ENCODE results near the gene CNN2. TPM values are rescaled to one million over a fixed set of nuclear protein-coding genes. Genes with fewer than 3 reads are reported as not detected.

Gene CNN2
- polyA plus RNA-seq (2013, experiment 1 of 2): 595 TPM
- polyA plus RNA-seq (2013, experiment 2 of 2): 606 TPM

DNA sequence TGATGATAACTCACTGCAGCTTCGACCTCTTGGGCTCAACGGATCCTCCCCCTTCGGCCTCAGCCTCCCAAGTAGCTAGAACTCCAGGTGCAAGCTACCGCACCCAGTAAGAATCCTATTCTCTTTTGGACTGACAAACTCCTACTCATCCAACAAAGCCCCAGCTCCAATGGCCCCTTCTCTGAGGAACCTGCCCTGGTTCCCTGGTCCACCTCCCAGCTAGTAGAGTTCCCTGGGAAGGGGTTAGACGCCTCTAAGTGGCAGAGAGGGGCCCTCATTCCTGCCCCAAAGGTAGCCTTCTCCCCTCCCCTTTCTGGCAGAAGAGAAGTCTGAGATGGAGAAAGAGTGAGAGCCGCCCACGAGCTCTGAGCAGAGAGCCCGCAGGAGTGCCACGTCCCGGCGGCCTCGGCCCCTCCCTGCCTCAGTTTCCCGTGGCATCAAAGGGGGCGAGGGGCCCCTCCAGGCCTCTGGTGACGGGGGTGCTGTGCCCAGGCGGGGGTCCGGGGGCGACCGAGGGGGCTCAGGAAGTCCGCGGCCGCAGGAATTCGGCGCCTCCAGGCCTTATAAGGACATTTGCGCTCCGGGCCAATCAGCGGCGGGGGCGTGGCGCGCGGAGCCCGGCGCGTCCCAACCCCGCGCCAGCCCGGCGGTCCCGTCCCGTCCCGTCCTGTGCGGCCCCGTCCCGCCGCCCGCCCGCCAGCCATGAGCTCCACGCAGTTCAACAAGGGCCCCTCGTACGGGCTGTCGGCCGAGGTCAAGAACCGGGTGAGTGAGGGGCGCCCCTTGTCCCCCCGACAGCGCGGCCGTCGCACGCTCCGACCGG, at the start of gene CNN2:
Gene CNN2, plus strand, starts transcription at position 649 of the 823 bp plus-strand sequence. Its CDS starts 54 bp downstream, at position 703.
- no peaks in the 10 kb centered on the region for H3K36me3 ChIP-seq (ENCODE audit: control insufficient read depth, insufficient read depth, low read length)

DNA sequence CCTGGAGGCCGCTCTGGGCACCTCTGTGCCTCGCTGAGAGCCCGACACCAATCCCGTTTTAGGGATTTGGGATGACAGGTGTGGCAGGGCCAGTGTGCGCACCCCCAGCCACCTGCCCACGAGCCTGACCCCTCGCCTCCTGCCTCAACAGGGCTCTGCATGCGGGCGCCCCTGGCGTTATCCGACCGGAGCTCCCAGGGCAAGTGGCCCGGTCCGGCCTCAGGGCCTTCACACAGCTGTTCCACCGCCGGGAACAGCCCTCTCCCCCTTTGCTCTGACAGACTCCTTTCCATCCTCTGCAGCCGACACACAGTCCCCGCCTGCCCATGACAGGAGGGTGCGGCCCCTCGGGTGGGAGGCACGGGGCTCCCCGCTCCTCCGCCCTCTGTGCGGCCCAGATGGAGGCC, 49.3 kb upstream of the CNN2 start:
- no peak overlapping the region for H3K23ac ChIP-seq (ENCODE audit: low read length)
- H3K9ac ChIP-seq (ENCODE audit: low read length): no peak overlapping the region
- no peak overlapping the region for H2AK5ac ChIP-seq (ENCODE audit: low read length)
- H3K4me1 ChIP-seq (ENCODE audit: control insufficient read depth, low read depth, low read length): peaks cover 5% of the 10 kb centered on the region
- no peak overlapping the region for H2BK15ac ChIP-seq (replicated peaks; ENCODE audit: low read depth)
- no peak overlapping the region for H3K27ac ChIP-seq (ENCODE audit: low read depth, low read length)
- no peak overlapping the region for H3K18ac ChIP-seq (ENCODE audit: low read length)
- no peak overlapping the region for H4K5ac ChIP-seq (ENCODE audit: low read length)
- H3K79me1 ChIP-seq (ENCODE audit: low read length): no peaks in the 10 kb centered on the region
- no peak for DNase-seq
- H3K56ac ChIP-seq (ENCODE audit: low read length): no peak overlapping the region
- peaks cover 2% of the 10 kb centered on the region for H3K36me3 ChIP-seq (ENCODE audit: control insufficient read depth, insufficient read depth, low read length)
- no CpG with 5 or more reads among the region's 24 CpGs for WGBS (ENCODE audit: extremely low coverage, insufficient coverage, low lambda C conversion rate)
- no peaks in the 10 kb centered on the region for H3K27me3 ChIP-seq (ENCODE audit: insufficient read depth, low read length, poor library complexity)
- no peak overlapping the region for H2BK120ac ChIP-seq (ENCODE audit: low read depth, low read length)
- no peak overlapping the region for H3K4ac ChIP-seq (ENCODE audit: low read depth, low read length)
- no peaks in the 10 kb centered on the region for H3K79me2 ChIP-seq (ENCODE audit: control insufficient read depth, insufficient read depth, low read length)
- no peak overlapping the region for H3K4me3 ChIP-seq (ENCODE audit: low read length)
- H3K4me2 ChIP-seq (ENCODE audit: low read length): no peak overlapping the region
- H2BK5ac ChIP-seq (ENCODE audit: low read length): no peak overlapping the region
- H4K8ac ChIP-seq (ENCODE audit: low read depth, low read length): no peak overlapping the region

More for the DNA sequence above, at the start of gene CNN2:
- H2BK120ac ChIP-seq (ENCODE audit: low read depth, low read length): peak within 1 kb of the TSS; percentile 52
- H2BK5ac ChIP-seq (ENCODE audit: low read length): peak within 1 kb of the TSS; percentile 88
- H4K5ac ChIP-seq (ENCODE audit: low read length): no peak within 1 kb of the TSS
- peak within 1 kb of the TSS; percentile 98 for H3K9ac ChIP-seq (ENCODE audit: low read length)
- no peaks in the 10 kb centered on the region for H3K27me3 ChIP-seq (ENCODE audit: insufficient read depth, low read length, poor library complexity)
- peak within 1 kb of the TSS; percentile 97 for H3K27ac ChIP-seq (ENCODE audit: low read depth, low read length)
- no peak within 1 kb of the TSS for H2BK15ac ChIP-seq (replicated peaks; ENCODE audit: low read depth)
- peak within 1 kb of the TSS; percentile 97 for H3K56ac ChIP-seq (ENCODE audit: low read length)
- H3K4me3 ChIP-seq (ENCODE audit: low read length): peak within 1 kb of the TSS; percentile 94
- peaks cover 3% of the 10 kb centered on the region for H3K79me1 ChIP-seq (ENCODE audit: low read length)
- peak within 1 kb of the TSS; percentile 84 for H3K4me2 ChIP-seq (ENCODE audit: low read length)
- no peaks in the 10 kb centered on the region for H3K4me1 ChIP-seq (ENCODE audit: control insufficient read depth, low read depth, low read length)
- H2AK5ac ChIP-seq (ENCODE audit: low read length): peak within 1 kb of the TSS; percentile 65
- DNase-seq: peak; percentile 89
- H4K8ac ChIP-seq (ENCODE audit: low read depth, low read length): peak within 1 kb of the TSS; percentile 29
- no CpG with 5 or more reads among the region's 63 CpGs for WGBS (ENCODE audit: extremely low coverage, insufficient coverage, low lambda C conversion rate)
- peak within 1 kb of the TSS; percentile 95 for H3K4ac ChIP-seq (ENCODE audit: low read depth, low read length)
- H3K18ac ChIP-seq (ENCODE audit: low read length): peak within 1 kb of the TSS; percentile 89
- H3K79me2 ChIP-seq (ENCODE audit: control insufficient read depth, insufficient read depth, low read length): peaks cover 36% of the 10 kb centered on the region
- peak within 1 kb of the TSS; percentile 94 for H3K23ac ChIP-seq (ENCODE audit: low read length)

GRCh38 chr19:979318-979741, 47.1 kb upstream of the CNN2 start:
- H2BK15ac ChIP-seq (replicated peaks; ENCODE audit: low read depth): no peak overlapping the region
- DNase-seq: no peak
- H3K79me2 ChIP-seq (ENCODE audit: control insufficient read depth, insufficient read depth, low read length): no peaks in the 10 kb centered on the region
- H3K4me2 ChIP-seq (ENCODE audit: low read length): no peak overlapping the region
- no peak overlapping the region for H2BK5ac ChIP-seq (ENCODE audit: low read length)
- no peak overlapping the region for H2BK120ac ChIP-seq (ENCODE audit: low read depth, low read length)
- peak overlapping the region; percentile 15 for H3K9ac ChIP-seq (ENCODE audit: low read length)
- H2AK5ac ChIP-seq (ENCODE audit: low read length): no peak overlapping the region
- H3K18ac ChIP-seq (ENCODE audit: low read length): no peak overlapping the region
- no peak overlapping the region for H3K23ac ChIP-seq (ENCODE audit: low read length)
- no peak overlapping the region for H3K4ac ChIP-seq (ENCODE audit: low read depth, low read length)
- WGBS (ENCODE audit: extremely low coverage, insufficient coverage, low lambda C conversion rate): no CpG with 5 or more reads among the region's 19 CpGs
- no peaks in the 10 kb centered on the region for H3K27me3 ChIP-seq (ENCODE audit: insufficient read depth, low read length, poor library complexity)
- H3K36me3 ChIP-seq (ENCODE audit: control insufficient read depth, insufficient read depth, low read length): no peaks in the 10 kb centered on the region
- H3K79me1 ChIP-seq (ENCODE audit: low read length): no peaks in the 10 kb centered on the region
- no peak overlapping the region for H3K4me3 ChIP-seq (ENCODE audit: low read length)
- no peak overlapping the region for H4K5ac ChIP-seq (ENCODE audit: low read length)
- H3K27ac ChIP-seq (ENCODE audit: low read depth, low read length): no peak overlapping the region
- no peak overlapping the region for H4K8ac ChIP-seq (ENCODE audit: low read depth, low read length)
- peak overlapping the region; percentile 42 for H3K56ac ChIP-seq (ENCODE audit: low read length)
- peaks cover 5% of the 10 kb centered on the region for H3K4me1 ChIP-seq (ENCODE audit: control insufficient read depth, low read depth, low read length)

DNA sequence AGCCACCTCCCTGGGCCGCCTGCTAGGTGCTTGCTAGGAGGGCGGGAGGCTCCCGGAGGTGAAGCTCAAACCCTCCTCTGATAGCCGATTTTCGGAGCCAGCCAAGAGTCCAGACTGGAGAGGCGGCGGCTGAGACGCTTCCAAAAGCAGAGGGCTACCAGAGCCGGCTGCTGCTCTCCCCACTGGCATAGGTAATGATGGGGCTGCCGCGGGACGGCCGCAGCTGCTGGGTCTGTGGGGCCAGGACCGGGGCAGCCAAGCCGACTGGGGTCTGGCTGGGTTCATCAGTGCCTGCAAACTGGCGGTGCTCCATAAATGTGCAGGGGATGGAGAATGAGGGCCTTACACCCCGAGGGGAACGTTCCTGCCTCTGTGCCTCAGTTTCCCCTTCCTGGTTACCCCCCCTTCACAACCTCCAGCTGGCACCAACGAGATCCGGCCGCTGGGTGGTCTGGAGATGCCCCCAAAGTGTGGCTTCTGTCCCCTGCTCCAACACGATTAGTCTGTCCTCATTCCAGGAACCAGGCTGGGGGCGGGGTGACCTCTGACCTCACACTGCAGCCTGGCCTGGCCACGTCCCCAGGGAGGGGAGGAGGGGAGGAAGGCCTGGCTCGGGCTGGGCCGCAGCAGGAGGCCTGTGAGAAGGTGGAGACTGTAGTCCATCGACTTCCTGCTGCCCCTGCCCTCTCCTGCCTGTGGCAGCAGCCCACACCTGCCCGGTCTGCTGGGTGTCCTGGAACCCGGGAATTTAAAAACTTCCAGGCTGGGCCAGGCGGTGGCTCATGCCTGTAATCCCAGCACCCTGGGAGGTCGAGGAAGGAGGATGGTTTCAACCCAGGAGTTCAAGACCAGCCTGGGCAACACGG, 46.0 kb upstream of the CNN2 start:
- Histone ChIP-seq H3K79me1 (ENCODE audit: low read length) (peaks cover 3% of the 10 kb centered on the region), H2BK120ac (ENCODE audit: low read depth, low read length) (no peak overlapping the region), H2BK15ac (replicated peaks; ENCODE audit: low read depth) (no peak overlapping the region), H3K79me2 (ENCODE audit: control insufficient read depth, insufficient read depth, low read length) (peaks cover 6% of the 10 kb centered on the region), H3K27me3 (ENCODE audit: insufficient read depth, low read length, poor library complexity) (no peaks in the 10 kb centered on the region), H3K4ac (ENCODE audit: low read depth, low read length) (peak overlapping the region; percentile 77), H4K5ac (ENCODE audit: low read length) (no peak overlapping the region), H3K23ac (ENCODE audit: low read length) (no peak overlapping the region), H3K9ac (ENCODE audit: low read length) (peak overlapping the region; percentile 42), H3K27ac (ENCODE audit: low read depth, low read length) (peak overlapping the region; percentile 66), H3K18ac (ENCODE audit: low read length) (peak overlapping the region; percentile 40), H2AK5ac (ENCODE audit: low read length) (no peak overlapping the region), H3K4me3 (ENCODE audit: low read length) (no peak overlapping the region), H3K36me3 (ENCODE audit: control insufficient read depth, insufficient read depth, low read length) (no peaks in the 10 kb centered on the region), H3K4me1 (ENCODE audit: control insufficient read depth, low read depth, low read length) (peaks cover 6% of the 10 kb centered on the region), H2BK5ac (ENCODE audit: low read length) (no peak overlapping the region), H4K8ac (ENCODE audit: low read depth, low read length) (no peak overlapping the region), H3K56ac (ENCODE audit: low read length) (peak overlapping the region; percentile 75), H3K4me2 (ENCODE audit: low read length) (no peak overlapping the region)
- DNase-seq: peak; percentile 80
- WGBS (ENCODE audit: extremely low coverage, insufficient coverage, low lambda C conversion rate): no CpG with 5 or more reads among the region's 32 CpGs

DNA sequence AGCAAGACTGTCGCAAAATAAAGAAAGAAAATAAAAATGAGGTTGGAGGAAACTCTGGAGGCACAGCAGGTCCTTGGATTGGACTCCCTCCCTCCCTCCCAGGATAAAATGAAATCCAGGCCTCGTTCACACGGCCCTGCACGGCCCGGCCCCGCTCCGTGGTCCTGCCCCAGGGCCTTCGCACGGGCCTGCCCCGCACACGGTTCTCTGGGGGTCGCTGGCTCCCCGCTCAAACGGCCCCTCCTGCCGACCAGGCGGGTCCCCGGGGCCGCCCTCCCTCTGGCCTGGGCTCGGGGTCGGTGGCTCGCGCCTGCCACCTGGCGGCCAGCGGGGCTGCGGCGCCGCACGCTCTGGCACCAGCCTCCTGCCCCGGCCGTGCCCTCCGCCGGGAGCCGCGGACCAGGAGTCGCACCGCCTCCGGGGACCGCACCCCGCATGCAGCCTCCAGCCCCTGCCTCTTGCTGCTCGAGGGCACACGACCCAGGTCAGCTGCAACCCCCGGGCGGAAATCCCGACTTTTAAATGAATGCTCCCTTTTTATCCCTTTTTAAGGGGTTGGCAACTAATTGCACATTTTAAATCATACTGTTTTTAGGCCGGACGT, 43.7 kb upstream of the CNN2 start:
- DNase-seq: peak; percentile 70
- H3K27me3 ChIP-seq (ENCODE audit: insufficient read depth, low read length, poor library complexity): no peaks in the 10 kb centered on the region
- H3K4me1 ChIP-seq (ENCODE audit: control insufficient read depth, low read depth, low read length): peaks cover 6% of the 10 kb centered on the region
- no peak overlapping the region for H2BK120ac ChIP-seq (ENCODE audit: low read depth, low read length)
- no peak overlapping the region for H3K18ac ChIP-seq (ENCODE audit: low read length)
- H3K9ac ChIP-seq (ENCODE audit: low read length): peak overlapping the region; percentile 36
- no peak overlapping the region for H2AK5ac ChIP-seq (ENCODE audit: low read length)
- peak overlapping the region; percentile 38 for H3K4me2 ChIP-seq (ENCODE audit: low read length)
- H2BK15ac ChIP-seq (replicated peaks; ENCODE audit: low read depth): no peak overlapping the region
- H4K8ac ChIP-seq (ENCODE audit: low read depth, low read length): no peak overlapping the region
- peaks cover 6% of the 10 kb centered on the region for H3K79me1 ChIP-seq (ENCODE audit: low read length)
- no peak overlapping the region for H3K23ac ChIP-seq (ENCODE audit: low read length)
- WGBS (ENCODE audit: extremely low coverage, insufficient coverage, low lambda C conversion rate): no CpG with 5 or more reads among the region's 46 CpGs
- H3K36me3 ChIP-seq (ENCODE audit: control insufficient read depth, insufficient read depth, low read length): peaks cover 6% of the 10 kb centered on the region
- H3K4me3 ChIP-seq (ENCODE audit: low read length): no peak overlapping the region
- no peak overlapping the region for H4K5ac ChIP-seq (ENCODE audit: low read length)
- no peak overlapping the region for H3K27ac ChIP-seq (ENCODE audit: low read depth, low read length)
- H3K56ac ChIP-seq (ENCODE audit: low read length): peak overlapping the region; percentile 80
- H2BK5ac ChIP-seq (ENCODE audit: low read length): no peak overlapping the region
- H3K4ac ChIP-seq (ENCODE audit: low read depth, low read length): no peak overlapping the region
- peaks cover 11% of the 10 kb centered on the region for H3K79me2 ChIP-seq (ENCODE audit: control insufficient read depth, insufficient read depth, low read length)
